Esophagus muscularis mucosa (tissue), 4 donors: ENCODE data around the gene PSEN1. TPM values are rescaled to one million over a fixed set of nuclear protein-coding genes. Genes with fewer than 3 reads are reported as not detected.

Source experiments
- DNase-seq: peaks from one replicate; pipeline ENCODE4 v3.0.0-alpha.2; 2017; ENCODE audit errors: extremely low spot score
- H3K27ac ChIP-seq, 4 donors: fragments of 200-600 bp; sonication (generic); replicated peaks in 1 of 4; 1 replicate in 3 of 4; 2 replicates in 1 of 4; pipeline ENCODE4 v1.5.1; 2016 to 2019; ENCODE audit warnings: mild to moderate bottlenecking in 1 of 4
- H3K27me3 ChIP-seq, 4 donors: fragments of 200-600 bp; sonication (generic); one replicate each; pipeline versions ENCODE4 v1.5.1 to v1.6.0; 2016 to 2019
- H3K36me3 ChIP-seq, 4 donors: fragments of 200-600 bp; sonication (generic); one replicate each; pipeline ENCODE4 v1.5.1; 2016 to 2019
- H3K4me1 ChIP-seq, 4 donors: fragments of 200-600 bp; sonication (generic); one replicate each; pipeline ENCODE4 v1.5.1; 2016 to 2019
- H3K4me3 ChIP-seq, 4 donors: fragments of 200-600 bp; sonication (generic); 1 replicate in 2 of 4; 2 replicates in 2 of 4; pipeline ENCODE4 v1.5.1; 2016 to 2019; ENCODE audit warnings: mild to moderate bottlenecking in 4 of 4, moderate library complexity in 1 of 4
- H3K9me3 ChIP-seq, 4 donors: fragments of 200-600 bp; sonication (generic); 1 replicate in 3 of 4; 2 replicates in 1 of 4; pipeline ENCODE4 v1.5.1; 2016 to 2019
- CTCF ChIP-seq, 3 experiments: fragments of 200-600 bp in 2 of 3; fragments of 450-650 bp in 1 of 3; sonication (generic) in 2 of 3; IDR thresholded peaks; one replicate each; pipeline ENCODE4 v1.5.1; 2017 to 2019; ENCODE audit warnings: antibody characterized with exemption in 3 of 3, mild to moderate bottlenecking in 2 of 3, moderate library complexity in 1 of 3
- EP300 ChIP-seq: sonication (generic); formaldehyde crosslinking; IDR thresholded peaks from one replicate; pipeline ENCODE4 v1.6.1; 2017; ENCODE audit warnings: antibody characterized with exemption
- POLR2A ChIP-seq: fragments of 450-650 bp; IDR thresholded peaks from one replicate; pipeline ENCODE4 v1.6.1; 2017; ENCODE audit warnings: antibody characterized with exemption, moderate library complexity, mild to moderate bottlenecking, low read depth
- POLR2AphosphoS5 ChIP-seq, 2 donors: sonication (generic); formaldehyde crosslinking; IDR thresholded peaks; one replicate each; pipeline ENCODE4 v1.6.1; 2017; ENCODE audit warnings: antibody characterized with exemption in 2 of 2
- WGBS: methylation state at CpG from one replicate; pipeline ENCODE4 v1.1.5; 2018; 5-methylcytosine and 5-hydroxymethylcytosine counted together
- intact Hi-C: fragments of 100-400 bp; cut with DNase I; formaldehyde crosslinking; loops from one replicate; pipeline ENCODE4 v1.15.1; 2023
- total RNA-seq, 4 donors: library from RNA; depleted of rRNA; stranded (reverse); fragments of >200 nt; gene quantifications; one replicate each; pipeline versions ENCODE4 v1.1.0 to v1.2.1, GENCODE V29; 2016

PSEN1 gene
- total RNA-seq, 4 donors from 2014 or later: 31.7 to 39.0 (median 38.3) TPM

- whole genome bisulfite sequencing: 90% methylated on average over 15 of the region's 20 CpGs
- DNase-seq: no peak
- Histone ChIP-seq H3K4me3 (no peak overlapping the region), H3K4me1 (no peaks in the 10 kb centered on the region), H3K9me3 (no peaks in the 10 kb centered on the region), H3K36me3 (peaks cover 0 to 84% (median 25%) of the 10 kb centered on the region in 4 donors), H3K27me3 (no peaks in the 10 kb centered on the region), H3K27ac (no peak overlapping the region)
- TF ChIP-seq POLR2A: no peak
- TF ChIP-seq EP300: no peak
- no peak for TF ChIP-seq CTCF (IDR thresholded peaks at IDR 0.05)
- no peak for TF ChIP-seq POLR2AphosphoS5 (IDR thresholded peaks at IDR 0.05)
- intact Hi-C loops: no loop called here
These were observed 126.3 kb downstream of the PSEN1 start for GRCh38 chr14:73262427-73263183.

DNA sequence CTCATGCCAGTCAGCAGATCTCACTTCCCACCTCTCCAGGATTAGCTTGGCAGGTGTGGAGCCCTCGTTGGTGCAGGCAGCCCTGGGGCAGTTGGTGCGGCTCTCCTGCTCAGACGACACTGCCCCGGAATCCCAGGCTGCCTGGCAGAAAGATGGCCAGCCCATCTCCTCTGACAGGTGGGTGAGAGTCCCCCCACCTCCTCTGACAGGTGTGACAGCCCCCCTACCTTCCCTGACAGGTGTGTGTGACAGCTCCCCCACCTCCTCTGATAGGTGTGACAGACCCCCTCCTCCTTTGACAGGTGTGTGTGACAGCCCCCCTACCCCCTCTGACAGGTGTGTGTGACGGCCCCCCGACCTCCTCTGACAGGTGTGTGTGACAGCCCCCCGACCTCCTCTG is 127.3 kb downstream of the PSEN1 start:
- intact Hi-C loops: no loop called here
- Histone ChIP-seq H3K36me3 (peaks cover 0 to 92% (median 25%) of the 10 kb centered on the region in 4 donors), H3K4me3 (no peak overlapping the region), H3K4me1 (no peaks in the 10 kb centered on the region), H3K9me3 (no peaks in the 10 kb centered on the region), H3K27ac (no peak overlapping the region), H3K27me3 (no peaks in the 10 kb centered on the region)
- no peak for TF ChIP-seq CTCF (IDR thresholded peaks at IDR 0.05)
- no peak for TF ChIP-seq EP300
- no peak for TF ChIP-seq POLR2A
- TF ChIP-seq POLR2AphosphoS5 (IDR thresholded peaks at IDR 0.05): no peak
- WGBS: no CpG with 5 or more reads among the region's 7 CpGs
- no peak for DNase-seq

DNA sequence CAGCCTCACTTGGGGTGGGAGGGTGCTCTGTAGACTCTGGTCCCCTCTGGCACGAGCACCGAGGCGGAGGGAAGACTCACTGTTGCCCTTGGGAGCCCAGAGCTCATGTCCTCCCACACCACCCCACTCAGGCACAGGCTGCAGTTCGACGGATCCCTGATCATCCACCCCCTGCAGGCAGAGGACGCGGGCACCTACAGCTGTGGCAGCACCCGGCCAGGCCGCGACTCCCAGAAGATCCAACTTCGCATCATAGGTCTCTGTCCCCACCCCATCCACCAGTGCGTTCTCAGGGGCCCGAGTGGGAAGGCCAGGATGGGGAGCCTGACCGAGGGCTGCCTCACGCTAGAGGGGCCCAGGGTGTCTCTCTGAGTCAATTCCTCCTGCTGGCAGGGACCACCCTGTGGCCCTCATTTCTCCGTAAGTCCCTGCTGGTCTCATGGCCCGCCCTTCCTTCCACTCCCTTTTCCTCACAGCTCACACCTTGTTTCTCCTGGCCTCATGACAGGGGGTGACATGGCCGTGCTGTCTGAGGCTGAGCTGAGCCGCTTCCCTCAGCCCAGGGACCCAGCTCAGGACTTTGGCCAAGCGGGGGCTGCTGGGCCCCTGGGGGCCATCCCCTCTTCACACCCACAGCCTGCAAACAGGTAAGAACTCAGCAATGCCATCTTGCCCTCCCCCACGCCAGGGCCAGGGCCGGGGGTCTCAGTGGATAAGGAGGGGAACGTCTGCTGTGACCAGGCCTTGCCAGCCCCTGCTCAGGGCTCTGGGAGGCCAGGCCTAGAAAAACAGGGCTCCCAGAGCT is 128.0 kb downstream of the PSEN1 start:
- DNase-seq: no peak
- intact Hi-C loops: no loop called here
- Histone ChIP-seq H3K27ac (no peak overlapping the region), H3K27me3 (no peaks in the 10 kb centered on the region), H3K4me3 (no peak overlapping the region), H3K9me3 (no peaks in the 10 kb centered on the region), H3K4me1 (peaks cover under 1 to 3% (median under 1%) of the 10 kb centered on the region in 4 donors), H3K36me3 (peaks cover 0 to 91% (median 22%) of the 10 kb centered on the region in 4 donors)
- 89% methylated on average over 14 of the region's 23 CpGs for WGBS
- no peak for TF ChIP-seq EP300

DNA sequence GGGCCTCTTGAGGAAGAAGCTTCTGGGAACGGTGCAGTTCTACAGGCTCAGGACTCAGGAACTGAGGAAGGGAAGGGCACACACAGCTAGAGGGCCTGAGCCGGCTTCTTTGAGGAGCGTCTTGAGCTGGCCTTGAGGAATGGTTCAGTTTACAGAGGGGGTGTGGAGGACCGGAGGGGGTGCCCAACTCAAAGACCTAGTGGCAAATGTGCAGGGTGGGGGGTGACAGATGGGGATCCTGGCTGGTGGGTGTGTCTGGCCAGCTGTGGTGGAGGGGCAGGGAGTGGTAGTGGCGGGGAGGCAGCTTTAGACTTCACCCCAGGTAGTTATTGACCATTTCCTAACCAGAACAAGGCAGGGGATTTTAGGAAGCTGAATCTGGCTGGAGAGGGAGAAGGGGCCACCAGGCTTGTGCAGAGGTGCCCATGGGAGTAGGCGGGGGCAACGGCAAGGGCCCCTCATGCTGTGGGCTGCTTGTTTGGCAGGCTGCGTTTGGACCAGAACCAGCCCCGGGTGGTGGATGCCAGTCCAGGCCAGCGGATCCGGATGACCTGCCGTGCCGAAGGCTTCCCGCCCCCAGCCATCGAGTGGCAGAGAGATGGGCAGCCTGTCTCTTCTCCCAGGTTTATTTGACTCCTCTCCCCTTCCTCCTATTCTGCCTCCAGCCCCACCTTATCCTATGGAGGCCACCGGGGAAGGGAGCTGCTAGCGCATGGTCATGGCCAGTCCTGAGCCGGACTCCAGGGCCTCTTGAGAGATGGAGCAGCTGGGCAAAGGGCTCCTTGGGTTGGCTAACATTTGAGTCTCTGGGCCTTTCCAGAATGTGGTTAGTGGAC is 128.8 kb downstream of the PSEN1 start:
- intact Hi-C loops: no loop called here
- Histone ChIP-seq H3K27me3 (no peaks in the 10 kb centered on the region), H3K4me3 (no peak overlapping the region), H3K27ac (no peak overlapping the region), H3K36me3 (peaks cover 0 to 83% (median 18%) of the 10 kb centered on the region in 4 donors), H3K4me1 (peaks cover 6 to 10% (median 8%) of the 10 kb centered on the region in 4 donors), H3K9me3 (no peaks in the 10 kb centered on the region)
- TF ChIP-seq CTCF (IDR thresholded peaks at IDR 0.05): no peak
- WGBS: 80% methylated on average over 8 of the region's 18 CpGs
- DNase-seq: no peak

DNA sequence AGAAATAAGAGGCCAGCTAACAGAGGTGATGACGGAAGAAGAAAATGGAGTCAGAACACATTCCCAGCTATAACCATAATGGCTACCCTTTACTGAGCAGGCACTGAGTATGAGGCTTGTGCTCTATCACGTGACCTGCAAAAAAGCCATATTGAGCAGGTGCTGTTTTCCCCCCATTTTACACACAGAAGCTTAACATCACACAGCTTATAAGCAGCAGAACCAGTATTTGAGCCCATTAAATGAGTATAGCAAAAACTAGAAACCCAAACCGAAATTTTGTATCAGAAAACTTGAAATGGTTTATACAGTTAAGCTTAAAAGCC is 129.4 kb downstream of the PSEN1 start:
- Histone ChIP-seq H3K4me1 (peaks cover 10 to 14% (median 11%) of the 10 kb centered on the region in 4 donors), H3K36me3 (peaks cover 0 to 77% (median 17%) of the 10 kb centered on the region in 4 donors), H3K4me3 (no peak overlapping the region), H3K27ac (no peak overlapping the region), H3K9me3 (no peaks in the 10 kb centered on the region), H3K27me3 (no peaks in the 10 kb centered on the region)
- no peak for DNase-seq
- intact Hi-C loops: no loop called here
- 93% methylated on average over 3 of the region's 3 CpGs for WGBS
- TF ChIP-seq EP300 (no peak), POLR2AphosphoS5 (IDR thresholded peaks at IDR 0.05) (no peak), CTCF (IDR thresholded peaks at IDR 0.05) (no peak), POLR2A (no peak)
